Hepatocyte (in vitro differentiated cells): ENCODE data around the gene NR6A1.

Experiments used
- CTCF ChIP-seq: fragments of 200-600 bp; sonication (generic); IDR thresholded peaks from 2 replicates; pipeline ENCODE4 v1.5.1; 2016; ENCODE audit warnings: antibody characterized with exemption, mild to moderate bottlenecking; ENCODE audit not compliant: poor library complexity
- EZH2 ChIP-seq: fragments of 200-600 bp; sonication (generic); IDR thresholded peaks from 2 replicates; pipeline ENCODE4 v1.6.1; 2016; ENCODE audit warnings: antibody characterized with exemption, mild to moderate bottlenecking, borderline replicate concordance

GRCh38 chr9:124685217-124685616 is 85.9 kb downstream of the NR6A1 start:
- TF ChIP-seq CTCF, result no peak
- no peak for TF ChIP-seq EZH2
